ENCODE results near the gene MANSC1.
"Not testable (repeated sequence)": the region's sequence is repeated elsewhere in the genome, so short reads cannot be mapped to it uniquely, and the experiment has no call there.

The MANSC1 gene

DNA sequence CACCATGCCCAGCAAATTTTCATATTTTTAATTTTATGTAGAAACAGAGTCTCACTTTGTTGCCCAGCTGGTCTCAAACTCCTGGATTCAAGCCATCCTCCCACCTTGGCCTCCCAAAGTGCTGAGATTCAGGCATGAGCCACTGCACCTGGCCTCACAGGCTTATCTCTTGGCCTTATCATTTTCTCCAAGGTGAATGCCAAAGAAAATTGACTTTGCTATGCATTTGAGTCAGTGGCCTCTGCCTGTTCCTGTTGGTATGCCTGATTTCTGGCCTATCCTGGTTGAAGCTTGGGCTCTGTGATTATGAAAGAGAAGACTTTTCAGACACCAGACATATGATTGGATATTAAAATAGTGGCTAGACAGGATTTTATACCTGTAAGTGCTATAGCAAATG, 34.2 kb downstream of the MANSC1 start:
- Histone ChIP-seq H2BK12ac (ENCODE audit: low read length) (no peak overlapping the region), H2BK5ac (ENCODE audit: low read depth, low read length, poor library complexity) (no peak overlapping the region), H4K8ac (ENCODE audit: low read depth, low read length) (no peak overlapping the region), H4K12ac (ENCODE audit: low read depth, low read length) (no peak overlapping the region), H3K27me3 (ENCODE audit: insufficient read depth, low read length) (no peaks in the 10 kb centered on the region), H2AFZ (ENCODE audit: insufficient read depth, low read length, poor library complexity) (no peak overlapping the region), H3K4me1 (ENCODE audit: control insufficient read depth in 1 of 2, insufficient read depth in 2 of 2, low read length in 2 of 2) (peaks cover 0 to 2% of the 10 kb centered on the region in 2 experiments), H3K9ac (ENCODE audit: low read length) (no peak overlapping the region), H4K91ac (ENCODE audit: low read depth, low read length) (no peak overlapping the region), H3K79me1 (ENCODE audit: low read length) (no peaks in the 10 kb centered on the region), H3K4ac (ENCODE audit: low read depth, low read length) (no peak overlapping the region), H3K36me3 (ENCODE audit: control insufficient read depth in 1 of 2, insufficient read depth in 2 of 2, low read length in 2 of 2) (no peaks in the 10 kb centered on the region), H2BK120ac (ENCODE audit: insufficient read depth, low read length, poor library complexity) (no peak overlapping the region), H3K18ac (ENCODE audit: low read length) (no peak overlapping the region), H3K4me2 (ENCODE audit: low read length) (no peak overlapping the region), H2AK5ac (ENCODE audit: low read length) (no peak overlapping the region), H3K9me3 (ENCODE audit: insufficient read depth, low read depth, low read length) (no peaks in the 10 kb centered on the region), H3K27ac (ENCODE audit: low read depth, low read length) (no peak overlapping the region), H3K79me2 (ENCODE audit: control insufficient read depth, insufficient read depth, low read length, poor library complexity) (no peaks in the 10 kb centered on the region), H3K4me3 (ENCODE audit: low read depth, low read length) (no peak overlapping the region), H3K14ac (ENCODE audit: low read length) (no peak overlapping the region), H3K23ac (ENCODE audit: low read length) (no peak overlapping the region)
- DNase-seq, result peak; percentile 82 to 92

GRCh38 chr12:12310695-12311094, 39.3 kb downstream of the MANSC1 start:
- not testable (repeated sequence) for H2BK12ac ChIP-seq (ENCODE audit: low read length); H3K14ac ChIP-seq (ENCODE audit: low read length); H3K9ac ChIP-seq (ENCODE audit: low read length); H4K12ac ChIP-seq (ENCODE audit: low read depth, low read length); H3K36me3 ChIP-seq (ENCODE audit: control insufficient read depth in 1 of 2, insufficient read depth in 2 of 2, low read length in 2 of 2); H3K27ac ChIP-seq (ENCODE audit: low read depth, low read length); H3K79me2 ChIP-seq (ENCODE audit: control insufficient read depth, insufficient read depth, low read length, poor library complexity); H2AK5ac ChIP-seq (ENCODE audit: low read length); H3K27me3 ChIP-seq (ENCODE audit: insufficient read depth, low read length); H3K4me1 ChIP-seq (ENCODE audit: control insufficient read depth in 1 of 2, insufficient read depth in 2 of 2, low read length in 2 of 2); H3K4me2 ChIP-seq (ENCODE audit: low read length); DNase-seq; H3K79me1 ChIP-seq (ENCODE audit: low read length); H3K4me3 ChIP-seq (ENCODE audit: low read depth, low read length); H2BK120ac ChIP-seq (ENCODE audit: insufficient read depth, low read length, poor library complexity); H3K9me3 ChIP-seq (ENCODE audit: insufficient read depth, low read depth, low read length); H3K23ac ChIP-seq (ENCODE audit: low read length); H4K91ac ChIP-seq (ENCODE audit: low read depth, low read length); H2BK5ac ChIP-seq (ENCODE audit: low read depth, low read length, poor library complexity); H2AFZ ChIP-seq (ENCODE audit: insufficient read depth, low read length, poor library complexity); H3K4ac ChIP-seq (ENCODE audit: low read depth, low read length); H3K18ac ChIP-seq (ENCODE audit: low read length); H4K8ac ChIP-seq (ENCODE audit: low read depth, low read length)
- no CpG with 5 or more reads among the region's 10 CpGs for WGBS (ENCODE audit: extremely low coverage, insufficient coverage, insufficient read length)

DNA sequence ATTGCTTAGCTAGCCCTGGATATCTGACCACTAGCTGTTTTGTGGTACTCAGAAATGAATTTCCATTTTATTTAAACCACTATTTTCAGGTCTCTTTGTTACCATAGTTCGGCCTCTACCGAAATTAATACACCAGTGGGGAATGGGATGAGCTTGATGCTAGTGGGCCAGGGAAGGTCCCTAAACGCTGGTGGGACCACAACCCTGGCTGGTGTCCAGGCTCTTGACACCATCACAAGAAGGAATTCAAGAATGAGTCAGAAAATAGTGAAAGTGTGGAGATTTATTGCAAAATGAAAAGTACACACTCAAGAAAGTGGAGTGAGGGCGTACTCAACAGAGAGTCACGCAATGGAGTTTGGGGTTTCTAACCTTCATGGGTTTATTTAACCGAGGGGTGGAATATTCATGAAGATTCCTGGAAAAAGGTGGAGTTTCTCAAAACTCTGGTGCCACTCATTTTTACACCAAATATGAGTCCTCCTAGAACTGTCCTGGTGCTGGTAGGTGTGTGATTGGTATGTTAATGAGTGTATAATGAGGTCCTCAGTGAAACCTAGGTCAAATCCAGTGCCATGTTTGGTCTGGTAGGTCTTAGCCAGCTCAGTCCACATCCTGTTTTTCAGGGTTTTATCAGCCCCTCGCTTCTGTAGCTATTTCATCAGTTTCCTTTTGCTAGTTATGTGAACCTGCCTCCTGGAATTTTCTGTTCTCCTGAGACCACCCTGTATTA, 44.3 kb downstream of the MANSC1 start:
- Histone ChIP-seq H3K23ac (ENCODE audit: low read length) (no peak overlapping the region), H3K9me3 (ENCODE audit: insufficient read depth, low read depth, low read length) (no peaks in the 10 kb centered on the region), H3K18ac (ENCODE audit: low read length) (no peak overlapping the region), H2BK120ac (ENCODE audit: insufficient read depth, low read length, poor library complexity) (no peak overlapping the region), H3K27ac (ENCODE audit: low read depth, low read length) (no peak overlapping the region), H2BK12ac (ENCODE audit: low read length) (no peak overlapping the region), H3K27me3 (ENCODE audit: insufficient read depth, low read length) (no peaks in the 10 kb centered on the region), H3K4me2 (ENCODE audit: low read length) (no peak overlapping the region), H3K4me3 (ENCODE audit: low read depth, low read length) (no peak overlapping the region), H3K14ac (ENCODE audit: low read length) (no peak overlapping the region), H2BK5ac (ENCODE audit: low read depth, low read length, poor library complexity) (no peak overlapping the region), H4K8ac (ENCODE audit: low read depth, low read length) (no peak overlapping the region), H3K9ac (ENCODE audit: low read length) (no peak overlapping the region), H3K79me2 (ENCODE audit: control insufficient read depth, insufficient read depth, low read length, poor library complexity) (no peaks in the 10 kb centered on the region), H3K79me1 (ENCODE audit: low read length) (no peaks in the 10 kb centered on the region), H3K36me3 (ENCODE audit: control insufficient read depth in 1 of 2, insufficient read depth in 2 of 2, low read length in 2 of 2) (no peaks in the 10 kb centered on the region), H4K91ac (ENCODE audit: low read depth, low read length) (no peak overlapping the region), H4K12ac (ENCODE audit: low read depth, low read length) (no peak overlapping the region), H3K4ac (ENCODE audit: low read depth, low read length) (no peak overlapping the region), H3K4me1 (ENCODE audit: control insufficient read depth in 1 of 2, insufficient read depth in 2 of 2, low read length in 2 of 2) (no peaks in the 10 kb centered on the region), H2AFZ (ENCODE audit: insufficient read depth, low read length, poor library complexity) (no peak overlapping the region), H2AK5ac (ENCODE audit: low read length) (no peak overlapping the region)
- DNase-seq, result no peak
- WGBS (ENCODE audit: extremely low coverage, insufficient coverage, insufficient read length), result no CpG with 5 or more reads among the region's 7 CpGs

DNA sequence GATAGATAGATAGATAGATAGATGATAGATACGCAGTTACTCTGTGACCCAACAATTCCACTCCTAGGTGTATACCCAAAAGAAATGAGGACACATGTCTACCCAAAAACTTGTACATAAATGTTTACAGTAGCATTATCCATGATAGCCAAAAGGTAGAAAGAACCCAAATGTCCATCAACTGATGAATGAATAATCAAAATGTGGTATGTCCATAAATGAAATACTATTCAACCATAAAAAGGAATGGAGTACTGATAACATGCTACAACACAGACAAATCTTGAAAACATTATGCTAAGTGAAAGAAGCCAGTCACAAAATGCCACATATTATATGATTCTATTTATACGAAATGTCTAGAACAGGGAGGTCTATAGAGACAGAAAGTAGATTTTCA, 47.1 kb downstream of the MANSC1 start:
- no peak overlapping the region for H3K9ac ChIP-seq (ENCODE audit: low read length)

More for the DNA sequence above, 47.1 kb downstream of the MANSC1 start:
- H3K27me3 ChIP-seq (ENCODE audit: insufficient read depth, low read length), result no peaks in the 10 kb centered on the region
- no peaks in the 10 kb centered on the region for H3K36me3 ChIP-seq (ENCODE audit: control insufficient read depth in 1 of 2, insufficient read depth in 2 of 2, low read length in 2 of 2)
- H4K12ac ChIP-seq (ENCODE audit: low read depth, low read length), result no peak overlapping the region
- H4K91ac ChIP-seq (ENCODE audit: low read depth, low read length), result no peak overlapping the region
- H2BK12ac ChIP-seq (ENCODE audit: low read length), result no peak overlapping the region
- H3K18ac ChIP-seq (ENCODE audit: low read length), result no peak overlapping the region
- H2AFZ ChIP-seq (ENCODE audit: insufficient read depth, low read length, poor library complexity), result no peak overlapping the region
- no peaks in the 10 kb centered on the region for H3K9me3 ChIP-seq (ENCODE audit: insufficient read depth, low read depth, low read length)
- no CpG with 5 or more reads among the region's 2 CpGs for WGBS (ENCODE audit: extremely low coverage, insufficient coverage, insufficient read length)
- no peaks in the 10 kb centered on the region for H3K4me1 ChIP-seq (ENCODE audit: control insufficient read depth in 1 of 2, insufficient read depth in 2 of 2, low read length in 2 of 2)
- no peaks in the 10 kb centered on the region for H3K79me1 ChIP-seq (ENCODE audit: low read length)
- no peak overlapping the region for H3K4me3 ChIP-seq (ENCODE audit: low read depth, low read length)
- H2BK5ac ChIP-seq (ENCODE audit: low read depth, low read length, poor library complexity), result no peak overlapping the region
- H3K4ac ChIP-seq (ENCODE audit: low read depth, low read length), result no peak overlapping the region
- no peak overlapping the region for H3K14ac ChIP-seq (ENCODE audit: low read length)
- no peaks in the 10 kb centered on the region for H3K79me2 ChIP-seq (ENCODE audit: control insufficient read depth, insufficient read depth, low read length, poor library complexity)
- DNase-seq, result no peak
- H2BK120ac ChIP-seq (ENCODE audit: insufficient read depth, low read length, poor library complexity), result no peak overlapping the region
- no peak overlapping the region for H2AK5ac ChIP-seq (ENCODE audit: low read length)
- H3K23ac ChIP-seq (ENCODE audit: low read length), result no peak overlapping the region
- H3K27ac ChIP-seq (ENCODE audit: low read depth, low read length), result no peak overlapping the region
- no peak overlapping the region for H4K8ac ChIP-seq (ENCODE audit: low read depth, low read length)
- no peak overlapping the region for H3K4me2 ChIP-seq (ENCODE audit: low read length)
